HG03439 (cell line): Measurements from ENCODE around the gene PCDH11Y.
A peak's percentile ranks its signal among the peaks of the same experiment; 100 is the strongest.
"Not testable (repeated sequence)": the region's sequence is repeated elsewhere in the genome, so short reads cannot be mapped to it uniquely, and the experiment has no call there.

Source experiments
- ATAC-seq: cut with Tn5 transposase; IDR thresholded peaks from one replicate; pipeline ENCODE4 v1.9.1; 2021; ENCODE audit warnings: mild to moderate bottlenecking, moderate library complexity; ENCODE audit not compliant: unreplicated experiment

The PCDH11Y gene

GRCh38 chrY:5000057-5000456 lies at the start of gene PCDH11Y:
PCDH11Y (plus strand) TSS chrY:5000296; CDS start chrY:5057100, 56,804 bp downstream.
- not testable (repeated sequence) for ATAC-seq

GRCh38 chrY:4967894-4968293 lies 32.2 kb upstream of the PCDH11Y start:
- not testable (repeated sequence) for ATAC-seq

- ATAC-seq = peak; percentile 99
Observed at GRCh38 chrY:4991743-4992400, 8.2 kb upstream of the PCDH11Y start.

GRCh38 chrY:4994892-4995291 lies 5.2 kb upstream of the PCDH11Y start:
- not testable (repeated sequence) for ATAC-seq

GRCh38 chrY:5002476-5003184 lies 2.5 kb downstream of the PCDH11Y start:
- ATAC-seq = not testable (repeated sequence)

GRCh38 chrY:5038972-5039523 lies 39.0 kb downstream of the PCDH11Y start:
- ATAC-seq = not testable (repeated sequence)

GRCh38 chrY:5083017-5083416 lies 82.9 kb downstream of the PCDH11Y start:
- ATAC-seq = not testable (repeated sequence)

- not testable (repeated sequence) for ATAC-seq
Observed at GRCh38 chrY:5182998-5183397, 182.9 kb downstream of the PCDH11Y start.

GRCh38 chrY:5215116-5215515 lies 215.0 kb downstream of the PCDH11Y start:
- ATAC-seq = not testable (repeated sequence)

GRCh38 chrY:5324931-5325330 lies 324.8 kb downstream of the PCDH11Y start:
- ATAC-seq = not testable (repeated sequence)

- ATAC-seq = not testable (repeated sequence)
Observed at GRCh38 chrY:5342220-5342619, 342.1 kb downstream of the PCDH11Y start.

- ATAC-seq = not testable (repeated sequence)
Observed at GRCh38 chrY:5543705-5544104, 543.6 kb downstream of the PCDH11Y start.

GRCh38 chrY:5638589-5638988 lies 638.5 kb downstream of the PCDH11Y start:
- ATAC-seq = not testable (repeated sequence)

GRCh38 chrY:5679265-5679664 lies 679.2 kb downstream of the PCDH11Y start:
- ATAC-seq = not testable (repeated sequence)

GRCh38 chrY:5708727-5709126 lies 708.6 kb downstream of the PCDH11Y start:
- not testable (repeated sequence) for ATAC-seq

GRCh38 chrY:5709788-5710381 lies 709.8 kb downstream of the PCDH11Y start:
- not testable (repeated sequence) for ATAC-seq

- ATAC-seq = not testable (repeated sequence)
Observed at GRCh38 chrY:5761403-5761802, 761.3 kb downstream of the PCDH11Y start.

GRCh38 chrY:5776485-5776884 lies 776.4 kb downstream of the PCDH11Y start:
- ATAC-seq = not testable (repeated sequence)
